ENCODE measurements around the gene CDKL2.

Gene CDKL2

DNA sequence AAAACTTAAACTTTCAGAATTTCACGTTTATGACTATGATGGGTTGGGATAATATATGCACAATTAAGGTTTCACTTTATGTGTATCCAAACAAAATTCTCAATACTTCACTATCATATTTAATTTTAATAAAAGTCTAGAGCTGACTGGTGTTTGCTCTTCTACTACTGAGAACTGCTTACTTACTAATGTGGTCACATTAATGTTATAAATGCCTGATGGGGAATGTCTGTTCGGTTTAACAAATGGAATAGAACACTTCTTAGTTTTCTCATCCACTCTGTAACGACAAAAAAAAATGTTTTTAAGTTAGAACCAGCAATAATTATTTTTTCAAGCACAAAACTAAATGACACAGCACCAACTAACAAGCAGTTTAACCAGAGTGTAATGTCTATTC lies 34.3 kb downstream of the CDKL2 start:
- DNase-seq (ENCODE audit: low read depth), result no peak
- TF ChIP-seq, protein P1, sequence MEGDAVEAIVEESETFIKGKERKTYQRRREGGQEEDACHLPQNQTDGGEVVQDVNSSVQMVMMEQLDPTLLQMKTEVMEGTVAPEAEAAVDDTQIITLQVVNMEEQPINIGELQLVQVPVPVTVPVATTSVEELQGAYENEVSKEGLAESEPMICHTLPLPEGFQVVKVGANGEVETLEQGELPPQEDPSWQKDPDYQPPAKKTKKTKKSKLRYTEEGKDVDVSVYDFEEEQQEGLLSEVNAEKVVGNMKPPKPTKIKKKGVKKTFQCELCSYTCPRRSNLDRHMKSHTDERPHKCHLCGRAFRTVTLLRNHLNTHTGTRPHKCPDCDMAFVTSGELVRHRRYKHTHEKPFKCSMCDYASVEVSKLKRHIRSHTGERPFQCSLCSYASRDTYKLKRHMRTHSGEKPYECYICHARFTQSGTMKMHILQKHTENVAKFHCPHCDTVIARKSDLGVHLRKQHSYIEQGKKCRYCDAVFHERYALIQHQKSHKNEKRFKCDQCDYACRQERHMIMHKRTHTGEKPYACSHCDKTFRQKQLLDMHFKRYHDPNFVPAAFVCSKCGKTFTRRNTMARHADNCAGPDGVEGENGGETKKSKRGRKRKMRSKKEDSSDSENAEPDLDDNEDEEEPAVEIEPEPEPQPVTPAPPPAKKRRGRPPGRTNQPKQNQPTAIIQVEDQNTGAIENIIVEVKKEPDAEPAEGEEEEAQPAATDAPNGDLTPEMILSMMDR (conservative IDR thresholded peaks at IDR 0.05; ENCODE audit: low read depth, low read length), result no peak
- no peak overlapping the region for H3K4me3 ChIP-seq (ENCODE audit: low read depth, low read length)

DNA sequence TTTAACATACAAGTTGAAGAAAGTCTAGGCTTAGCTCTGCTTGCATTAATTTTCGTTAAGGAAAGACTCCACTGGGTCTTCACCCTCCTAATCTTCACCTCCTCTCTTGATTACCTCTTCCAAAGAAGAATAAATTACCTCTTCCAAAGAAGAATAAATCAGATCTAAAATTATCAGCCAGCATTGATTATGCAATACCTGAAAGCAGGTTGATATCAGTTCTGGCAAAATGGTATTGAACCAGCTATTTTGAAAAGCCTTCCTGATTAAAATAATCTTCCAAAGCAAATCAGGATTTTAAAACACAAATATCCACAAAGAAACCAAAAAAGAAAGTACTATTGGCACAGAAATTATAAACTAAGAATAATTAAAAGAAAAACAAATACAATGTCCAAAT lies 36.9 kb downstream of the CDKL2 start:
- TF ChIP-seq, protein P1 (conservative IDR thresholded peaks at IDR 0.05; ENCODE audit: low read depth, low read length), result no peak
- DNase-seq (ENCODE audit: low read depth), result no peak
- no peak overlapping the region for H3K4me3 ChIP-seq (ENCODE audit: low read depth, low read length)

DNA sequence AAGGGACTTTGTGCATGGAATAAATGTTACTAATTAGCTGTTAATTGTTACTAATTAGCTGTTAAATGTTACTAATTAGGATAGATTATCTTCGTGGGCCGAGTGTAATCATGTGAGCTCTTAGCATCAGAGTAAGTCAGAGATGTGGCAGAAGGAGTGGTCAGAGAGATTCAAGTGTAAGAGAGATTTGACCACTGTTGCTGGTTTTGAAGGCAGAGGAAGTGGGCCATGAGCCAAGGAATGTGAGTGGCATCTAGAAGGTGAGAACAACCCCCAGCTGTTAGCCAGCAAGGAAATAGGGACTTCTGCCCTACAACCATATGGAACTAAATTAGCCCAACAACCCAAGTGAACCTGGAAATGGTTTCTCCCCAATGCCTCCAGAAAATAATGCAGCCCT lies 46.3 kb downstream of the CDKL2 start:
- H3K4me3 ChIP-seq (ENCODE audit: low read depth, low read length), result no peak overlapping the region
- DNase-seq (ENCODE audit: low read depth), result peak; percentile 26
- TF ChIP-seq, protein P1 (conservative IDR thresholded peaks at IDR 0.05; ENCODE audit: low read depth, low read length), result no peak

DNA sequence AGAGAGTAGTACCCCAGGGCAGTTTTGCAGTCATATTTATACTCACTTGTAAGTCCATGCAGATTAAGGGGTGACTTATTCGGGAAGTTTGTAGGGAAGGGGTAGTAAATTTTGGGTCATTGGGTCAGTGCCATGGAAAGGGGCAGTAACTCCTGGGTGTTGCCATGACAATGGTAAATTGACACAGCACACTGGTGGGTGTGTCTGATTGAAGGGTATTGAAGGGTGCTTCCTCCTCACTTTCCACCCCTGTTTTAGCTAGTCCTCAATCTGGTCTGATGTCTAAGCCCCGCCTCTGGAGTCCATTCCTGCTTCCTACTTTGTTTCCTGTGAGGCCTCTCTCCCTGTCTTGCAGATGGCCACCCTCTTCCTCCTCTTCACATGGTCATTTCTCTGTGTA lies 62.6 kb downstream of the CDKL2 start:
- no peak overlapping the region for H3K4me3 ChIP-seq (ENCODE audit: low read depth, low read length)
- TF ChIP-seq, protein P1 (conservative IDR thresholded peaks at IDR 0.05; ENCODE audit: low read depth, low read length), result no peak
- no peak for DNase-seq (ENCODE audit: low read depth)

DNA sequence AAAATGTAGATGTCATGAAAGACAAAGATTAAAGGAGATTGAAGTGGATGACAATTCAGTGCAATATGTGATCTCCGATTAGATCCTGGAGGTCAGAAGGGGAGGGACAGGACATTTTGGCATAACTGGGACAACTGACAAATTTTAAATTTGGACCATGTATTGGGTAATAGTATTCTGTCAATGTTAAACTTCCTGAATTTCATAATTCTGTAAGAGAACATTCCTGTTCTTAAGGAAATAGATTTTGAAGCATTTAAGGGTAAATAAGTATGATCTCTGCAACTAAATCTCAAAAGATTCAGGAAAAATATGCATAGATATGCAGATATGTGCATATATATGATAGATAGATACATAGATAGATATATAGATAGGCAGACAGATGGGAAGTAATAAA lies 63.4 kb downstream of the CDKL2 start:
- no peak overlapping the region for H3K4me3 ChIP-seq (ENCODE audit: low read depth, low read length)
- TF ChIP-seq, protein P1 (conservative IDR thresholded peaks at IDR 0.05; ENCODE audit: low read depth, low read length), result no peak
- DNase-seq (ENCODE audit: low read depth), result no peak

DNA sequence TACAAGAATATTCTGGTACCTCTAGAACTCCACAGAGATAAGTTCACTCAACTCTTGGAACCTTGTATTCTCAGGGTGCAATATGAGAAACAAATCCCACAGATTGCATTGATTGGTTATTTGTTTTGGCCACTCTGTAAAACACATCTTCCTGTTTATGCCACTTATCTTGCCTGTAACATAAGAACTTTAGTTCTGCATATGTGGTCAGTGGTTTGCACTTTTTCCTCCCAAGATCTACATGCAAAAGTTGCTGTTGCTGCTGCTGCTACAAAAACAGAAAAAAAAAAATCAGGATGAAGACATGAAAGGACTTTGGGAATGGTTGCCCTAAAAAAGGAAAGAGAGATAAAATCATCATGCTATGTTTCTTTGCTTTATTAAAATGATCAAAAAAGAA lies 64.8 kb downstream of the CDKL2 start:
- H3K4me3 ChIP-seq (ENCODE audit: low read depth, low read length), result no peak overlapping the region
- TF ChIP-seq, protein P1 (conservative IDR thresholded peaks at IDR 0.05; ENCODE audit: low read depth, low read length), result no peak
- DNase-seq (ENCODE audit: low read depth), result no peak

DNA sequence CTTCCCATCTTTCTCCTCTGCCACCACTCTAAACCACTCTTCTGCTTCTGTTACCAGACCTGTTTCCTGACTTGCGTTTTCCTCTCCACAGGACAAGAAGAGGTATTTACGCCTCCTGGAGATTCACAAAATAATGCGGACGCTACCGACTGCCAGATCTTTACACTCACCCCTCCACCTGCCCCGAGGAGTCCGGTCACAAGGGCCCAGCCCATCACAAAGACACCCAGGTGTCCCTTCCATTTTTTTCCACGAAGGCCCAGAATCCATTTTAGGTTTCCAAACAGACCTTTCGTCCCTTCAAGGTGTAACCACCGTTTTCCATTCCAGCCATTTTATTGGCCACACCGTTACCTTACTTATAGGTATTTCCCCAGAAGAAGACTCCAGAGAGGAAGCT lies 66.3 kb downstream of the CDKL2 start:
- DNase-seq (ENCODE audit: low read depth), result no peak
- no peak overlapping the region for H3K4me3 ChIP-seq (ENCODE audit: low read depth, low read length)
- TF ChIP-seq, protein P1 (conservative IDR thresholded peaks at IDR 0.05; ENCODE audit: low read depth, low read length), result no peak

Measured in choroid plexus epithelial cell (primary cell).